HCT116 (cell line): ENCODE data around the gene MUTYH.

Experiments used
- CEBPB ChIP-seq: IDR thresholded peaks from 2 replicates; pipeline ENCODE4 v1.6.1; 2012; ENCODE audit warnings: low read depth
- CTCF ChIP-seq, 3 experiments: fragments of 200-600 bp in 1 of 3; sonication (generic) in 1 of 3; IDR thresholded peaks in 2 of 3; conservative IDR thresholded peaks in 1 of 3; 2 replicates each; pipeline ENCODE4 v1.5.1; 2012 to 2017; ENCODE audit warnings: low read depth in 2 of 3, low read length in 2 of 3, antibody characterized with exemption in 1 of 3, borderline replicate concordance in 1 of 3, control low read depth in 1 of 3, mild to moderate bottlenecking in 1 of 3, mixed read lengths in 1 of 3, mixed run types in 1 of 3, moderate library complexity in 1 of 3; ENCODE audit not compliant: insufficient read depth in 1 of 3
- POLR2A ChIP-seq: IDR thresholded peaks from 2 replicates; pipeline ENCODE4 v1.7.0; 2011; ENCODE audit warnings: borderline replicate concordance; ENCODE audit not compliant: insufficient read depth, insufficient read length; ENCODE audit errors: extremely low read depth
- REST ChIP-seq: IDR thresholded peaks from 2 replicates; pipeline ENCODE4 v1.6.1; 2012; ENCODE audit warnings: low read depth
- TCF7L2 ChIP-seq: IDR thresholded peaks from 2 replicates; pipeline ENCODE4 v1.7.0; 2011; ENCODE audit warnings: borderline replicate concordance, inconsistent platforms; ENCODE audit not compliant: insufficient read depth, insufficient read length; ENCODE audit errors: extremely low read depth
- YY1 ChIP-seq: IDR thresholded peaks from 2 replicates; pipeline ENCODE4 v1.6.1; 2011; ENCODE audit warnings: low read length, low read depth, moderate library complexity, mild to moderate bottlenecking; ENCODE audit not compliant: insufficient replicate concordance; ENCODE audit errors: extremely low read depth

GRCh38 chr1:45340816-45341466 is 701 bp upstream of the MUTYH start:
- no peak for TF ChIP-seq CTCF (IDR thresholded peaks at IDR 0.05 in 2 of 3, conservative IDR thresholded peaks at IDR 0.05 in 1 of 3; ENCODE audit: borderline replicate concordance in 1 of 3, insufficient read depth in 1 of 3, low read depth in 2 of 3, low read length in 2 of 3)
- no peak for TF ChIP-seq POLR2A
- TF ChIP-seq TCF7L2, result no peak
- no peak for TF ChIP-seq YY1
- no peak for TF ChIP-seq REST
- TF ChIP-seq CEBPB, result no peak
